Measurements from ENCODE around the gene H1-8. TPM values are rescaled to one million over a fixed set of nuclear protein-coding genes. Genes with fewer than 3 reads are reported as not detected.

Gene H1-8
- total and polyA plus RNA-seq, 9 of the 15 experiments (the other 6 are each of a cell fraction or from before 2014, with no cell fraction given) = not detected

DNA sequence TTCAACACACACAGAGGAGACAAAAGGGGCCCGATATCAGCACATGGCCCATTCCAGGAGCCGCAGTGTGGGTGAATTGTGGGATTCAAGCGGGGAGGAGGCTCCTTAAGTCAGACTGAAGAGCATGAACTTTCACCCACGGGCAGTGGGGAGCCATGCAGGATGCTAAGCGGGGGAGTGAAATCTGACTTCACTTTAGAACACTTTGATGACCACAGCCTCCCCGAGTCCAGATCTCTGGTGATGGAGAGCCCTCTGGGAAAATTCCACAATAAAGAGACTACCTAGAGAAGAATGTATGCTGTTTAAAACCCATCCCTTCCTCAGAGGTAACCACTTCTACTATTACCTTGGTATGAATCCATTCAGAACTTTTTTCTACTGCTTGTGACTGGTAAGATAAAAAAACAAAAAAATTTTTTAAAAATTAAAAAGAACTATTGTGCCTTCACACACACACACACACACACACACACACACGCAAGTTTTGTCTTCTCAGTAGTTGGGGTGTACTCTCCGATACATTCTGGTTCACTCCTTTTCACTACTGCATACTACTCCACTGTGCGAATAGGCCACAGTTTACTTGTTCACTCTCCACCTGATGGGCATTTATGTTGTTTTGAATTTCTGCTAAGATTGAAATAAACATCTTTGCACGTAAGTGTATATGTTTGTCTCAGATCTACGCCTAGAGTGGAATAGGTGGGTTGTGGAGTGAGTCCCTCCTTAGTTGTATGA lies 2.0 kb upstream of the H1-8 start:
- Histone ChIP-seq H3K4me3 (no peak overlapping the region), H3K9ac (ENCODE audit: insufficient read depth in 1 of 2, low read depth in 2 of 2, low read length in 2 of 2) (no peak overlapping the region), H3K36me3 (ENCODE audit: control insufficient read depth, insufficient read depth, low read length) (no peaks in the 10 kb centered on the region), H3K79me2 (ENCODE audit: control insufficient read depth, insufficient read depth, low read length) (no peaks in the 10 kb centered on the region), H3K4me2 (ENCODE audit: insufficient read depth, low read length) (no peak overlapping the region), H3K4me1 (replicated peaks in 1 of 2; ENCODE audit: control insufficient read depth in 2 of 2, insufficient read depth in 2 of 2, low read length in 2 of 2) (peaks cover 0 to 11% of the 10 kb centered on the region in 2 experiments; a peak in 3 of 5 replicates), H3K27me3 (ENCODE audit: control insufficient read depth in 2 of 2, insufficient read depth in 2 of 2, low read length in 2 of 2) (no peaks in the 10 kb centered on the region; a peak in 1 of 5 replicates), H4K20me1 (replicated peaks; ENCODE audit: control insufficient read depth, insufficient read depth, low read length) (no peaks in the 10 kb centered on the region), H3K27ac (ENCODE audit: extremely low read depth, low read depth, low read length) (no peak overlapping the region), H3K9me1 (ENCODE audit: control insufficient read depth, insufficient read depth, low read length) (no peaks in the 10 kb centered on the region), H2AFZ (ENCODE audit: low read depth, low read length) (no peak overlapping the region), H3K9me3 (replicated peaks; ENCODE audit: control insufficient read depth, insufficient read depth, low read depth, low read length) (no peaks in the 10 kb centered on the region)
- ChIA-PET POLR2A (interaction anchor here (0.7 kb wide), 1 partner anchor 352 kb away, joined by 3 read pairs; no protein-coding TSS in a partner anchor), CTCF (ENCODE audit: low intra/inter-chr PET ratio) (no interaction called here)
- no peak for TF ChIP-seq HSF4 (CRISPR knock-in tag; IDR thresholded peaks at IDR 0.05; ENCODE audit: borderline replicate concordance)
- TF ChIP-seq ESRRA (IDR thresholded peaks at IDR 0.05; ENCODE audit: borderline replicate concordance, low read depth) = no peak
- TF ChIP-seq, protein P1, sequence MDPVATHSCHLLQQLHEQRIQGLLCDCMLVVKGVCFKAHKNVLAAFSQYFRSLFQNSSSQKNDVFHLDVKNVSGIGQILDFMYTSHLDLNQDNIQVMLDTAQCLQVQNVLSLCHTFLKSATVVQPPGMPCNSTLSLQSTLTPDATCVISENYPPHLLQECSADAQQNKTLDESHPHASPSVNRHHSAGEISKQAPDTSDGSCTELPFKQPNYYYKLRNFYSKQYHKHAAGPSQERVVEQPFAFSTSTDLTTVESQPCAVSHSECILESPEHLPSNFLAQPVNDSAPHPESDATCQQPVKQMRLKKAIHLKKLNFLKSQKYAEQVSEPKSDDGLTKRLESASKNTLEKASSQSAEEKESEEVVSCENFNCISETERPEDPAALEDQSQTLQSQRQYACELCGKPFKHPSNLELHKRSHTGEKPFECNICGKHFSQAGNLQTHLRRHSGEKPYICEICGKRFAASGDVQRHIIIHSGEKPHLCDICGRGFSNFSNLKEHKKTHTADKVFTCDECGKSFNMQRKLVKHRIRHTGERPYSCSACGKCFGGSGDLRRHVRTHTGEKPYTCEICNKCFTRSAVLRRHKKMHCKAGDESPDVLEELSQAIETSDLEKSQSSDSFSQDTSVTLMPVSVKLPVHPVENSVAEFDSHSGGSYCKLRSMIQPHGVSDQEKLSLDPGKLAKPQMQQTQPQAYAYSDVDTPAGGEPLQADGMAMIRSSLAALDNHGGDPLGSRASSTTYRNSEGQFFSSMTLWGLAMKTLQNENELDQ (CRISPR knock-in tag; IDR thresholded peaks at IDR 0.05; ENCODE audit: borderline replicate concordance) = no peak
- TF ChIP-seq RBM25 (IDR thresholded peaks at IDR 0.05; ENCODE audit: low read depth, low read length, severe bottlenecking) = peak; percentile 16
- TF ChIP-seq ZNF146 (CRISPR knock-in tag; IDR thresholded peaks at IDR 0.05; ENCODE audit: unreplicated experiment) = peak; percentile 92
- no peak for TF ChIP-seq SNRNP70 (optimal IDR thresholded peaks at IDR 0.05; ENCODE audit: low read depth, low read length)
- no peak for TF ChIP-seq ZNF217 (CRISPR knock-in tag; IDR thresholded peaks at IDR 0.05)
- in situ Hi-C loops (cut with MboI) (no loop called here), intact Hi-C loops (cut with micrococcal nuclease) (no loop called here)
- DNase-seq (ENCODE audit: extremely low read depth in 1 of 4, low spot score in 3 of 4) = no peak
- ATAC-seq = no peak
- FAIRE-seq = no peak
- BruUV-seq (replicated peaks) = no TSS peak
- 24% methylated on average over 11 of the region's 11 CpGs for WGBS (ENCODE audit: insufficient coverage, low coverage, missing lambda C conversion rate)
